ENCODE measurements around the gene CDC42EP1.
"Not testable (repeated sequence)": the region's sequence is repeated elsewhere in the genome, so short reads cannot be mapped to it uniquely, and the experiment has no call there.

CDC42EP1 gene

GRCh38 chr22:37559901-37560607 is at the start of gene CDC42EP1:
Gene CDC42EP1 (plus strand): TSS chr22:37560480. CDS start chr22:37566350, 5,870 bp downstream.
- DNase-seq: no peak

- no peak for DNase-seq
Observed at GRCh38 chr22:37511395-37512104, 48.7 kb upstream of the CDC42EP1 start.

- DNase-seq: no peak
Observed at GRCh38 chr22:37514526-37515051, 45.7 kb upstream of the CDC42EP1 start.

- DNase-seq: no peak
Observed at GRCh38 chr22:37515901-37516300, 44.4 kb upstream of the CDC42EP1 start.

- no peak for DNase-seq
Observed at GRCh38 chr22:37516456-37516855, 43.8 kb upstream of the CDC42EP1 start.

GRCh38 chr22:37517826-37518450 is 42.3 kb upstream of the CDC42EP1 start:
- DNase-seq: no peak

- no peak for DNase-seq
Observed at GRCh38 chr22:37518509-37519267, 41.6 kb upstream of the CDC42EP1 start.

- DNase-seq: no peak
Observed at GRCh38 chr22:37519268-37520195, 40.7 kb upstream of the CDC42EP1 start, which contains the start of gene CARD10. Gene CARD10 (minus strand): TSS chr22:37519415. CDS start chr22:37519200, 215 bp downstream.

- DNase-seq: no peak
Observed at GRCh38 chr22:37520776-37521191, 39.5 kb upstream of the CDC42EP1 start.

- no peak for DNase-seq
Observed at GRCh38 chr22:37521236-37521739, 39.0 kb upstream of the CDC42EP1 start.

- no peak for DNase-seq
Observed at GRCh38 chr22:37522482-37522881, 37.8 kb upstream of the CDC42EP1 start.

- DNase-seq: no peak
Observed at GRCh38 chr22:37525073-37525745, 35.1 kb upstream of the CDC42EP1 start.

GRCh38 chr22:37525746-37526350 is 34.4 kb upstream of the CDC42EP1 start:
- no peak for DNase-seq

GRCh38 chr22:37526376-37526775 is 33.9 kb upstream of the CDC42EP1 start:
- no peak for DNase-seq

- DNase-seq: not testable (repeated sequence)
Observed at GRCh38 chr22:37527081-37527752, 33.1 kb upstream of the CDC42EP1 start.

GRCh38 chr22:37527952-37528351 is 32.3 kb upstream of the CDC42EP1 start:
- DNase-seq: not testable (repeated sequence)

- DNase-seq: no peak
Observed at GRCh38 chr22:37529652-37530345, 30.5 kb upstream of the CDC42EP1 start.

GRCh38 chr22:37533995-37534394 is 26.3 kb upstream of the CDC42EP1 start:
- no peak for DNase-seq

- DNase-seq: no peak
Observed at GRCh38 chr22:37534445-37534844, 25.8 kb upstream of the CDC42EP1 start.
